Stomach (tissue), 9 donors: ENCODE data around the gene CAVIN1. TPM values are rescaled to one million over a fixed set of nuclear protein-coding genes. Genes with fewer than 3 reads are reported as not detected.

Experiments
- DNase-seq, 2 donors: peaks; one replicate each; pipeline versions ENCODE4 v3.0.0 to v3.0.0-alpha.2; 2013 to 2019
- H3K27ac ChIP-seq, 5 donors: fragments of 200-600 bp in 4 of 5; sonication (generic) in 4 of 5; one replicate each; pipeline ENCODE4 v1.5.1; 2013 to 2019; ENCODE audit warnings: mild to moderate bottlenecking in 1 of 5, moderate library complexity in 1 of 5
- H3K27me3 ChIP-seq, 3 donors: fragments of 200-600 bp; sonication (generic); one replicate each; pipeline ENCODE4 v1.5.1; 2017 to 2019; ENCODE audit warnings: mixed run types in 1 of 3
- H3K36me3 ChIP-seq, 4 donors: fragments of 200-600 bp; sonication (generic); 1 replicate in 3 of 4; 2 replicates in 1 of 4; pipeline ENCODE4 v1.5.1; 2016 to 2019
- H3K4me1 ChIP-seq, 4 donors: fragments of 200-600 bp; sonication (generic); one replicate each; pipeline ENCODE4 v1.5.1; 2016 to 2019
- H3K4me3 ChIP-seq, 4 donors: fragments of 200-600 bp; sonication (generic) in 3 of 4; one replicate each; pipeline ENCODE4 v1.5.1; 2016 to 2019; ENCODE audit warnings: mild to moderate bottlenecking in 1 of 4
- H3K9me3 ChIP-seq, 4 donors: fragments of 200-600 bp; sonication (generic); one replicate each; pipeline ENCODE4 v1.5.1; 2016 to 2019
- CTCF ChIP-seq, 7 experiments: fragments of 450-650 bp in 4 of 7; fragments of 200-600 bp in 3 of 7; sonication (generic) in 3 of 7; IDR thresholded peaks; one replicate each; pipeline ENCODE4 v1.5.1; 2016 to 2019; ENCODE audit warnings: antibody characterized with exemption in 7 of 7, control low read depth in 2 of 7, mild to moderate bottlenecking in 1 of 7
- EP300 ChIP-seq: sonication (generic); formaldehyde crosslinking; IDR thresholded peaks from one replicate; pipeline ENCODE4 v1.6.1; 2017; ENCODE audit warnings: antibody characterized with exemption
- POLR2A ChIP-seq, 4 donors: fragments of 450-650 bp; IDR thresholded peaks; one replicate each; pipeline ENCODE4 v1.6.1; 2016; ENCODE audit warnings: antibody characterized with exemption in 4 of 4, control low read depth in 2 of 4, mild to moderate bottlenecking in 1 of 4, moderate library complexity in 1 of 4
- POLR2AphosphoS5 ChIP-seq, 3 donors: sonication (generic); formaldehyde crosslinking; IDR thresholded peaks; one replicate each; pipeline ENCODE4 v1.6.1; 2016; ENCODE audit warnings: antibody characterized with exemption in 3 of 3
- WGBS, 5 donors: extraction: QIAGEN DNeasy Blood & Tissue Kit in 3 of 5; methylation state at CpG; one replicate each; pipeline versions ENCODE4 v1.1.5 to v1.1.7; 2013 to 2018; 5-methylcytosine and 5-hydroxymethylcytosine counted together
- intact Hi-C: fragments of 100-400 bp; cut with DNase I; formaldehyde crosslinking; loops from one replicate; pipeline ENCODE4 v1.15.1; 2023; ENCODE audit warnings: low total_unique reads
- polyA plus RNA-seq, 3 donors: library from polyadenylated mRNA; stranded (reverse); fragments of 200-250 nt; gene quantifications; one replicate each; pipeline ENCODE4 v1.2.3, GENCODE V29; 2013
- total RNA-seq, 5 donors: library from RNA; depleted of rRNA; stranded (reverse); fragments of >200 nt; gene quantifications; one replicate each; pipeline versions ENCODE4 v1.1.0 to v1.2.3, GENCODE V29; 2014 to 2016
- donor health status: healthy with polysubstance abuse.
- donor health status: Bipolar disorder and iron deficiency.
- donor health status: healthy.

The CAVIN1 gene
- total and polyA plus RNA-seq, 8 donors = 61.2 to 244 (median 102) TPM

DNA sequence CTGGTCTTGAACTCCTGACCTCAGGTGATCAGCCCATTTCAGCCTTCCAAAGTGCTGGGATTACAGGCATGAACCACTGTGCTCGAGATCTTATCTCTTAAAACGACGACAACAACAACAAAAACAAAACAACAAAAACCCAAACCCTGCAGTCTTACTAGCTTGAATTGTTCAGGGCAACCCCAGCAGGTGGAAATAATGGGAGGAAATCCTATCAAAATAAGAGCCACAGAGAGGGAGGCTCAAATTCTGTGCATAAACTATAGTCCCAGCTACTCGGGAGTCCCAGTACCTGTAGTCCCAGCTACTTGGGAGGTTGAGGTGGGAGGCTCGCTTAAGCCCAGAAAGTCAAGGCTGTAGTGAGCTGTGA is 19.1 kb upstream of the CAVIN1 start:
- no peaks in the 10 kb centered on the region for H3K9me3 ChIP-seq
- intact Hi-C loops = no loop called here
- no peak overlapping the region for H3K27ac ChIP-seq
- H3K27me3 ChIP-seq = no peaks in the 10 kb centered on the region
- no peaks in the 10 kb centered on the region for H3K36me3 ChIP-seq
- TF ChIP-seq POLR2AphosphoS5 (IDR thresholded peaks at IDR 0.05) = no peak
- no peak for TF ChIP-seq EP300
- TF ChIP-seq CTCF (IDR thresholded peaks at IDR 0.05) = no peak
- TF ChIP-seq POLR2A (IDR thresholded peaks at IDR 0.05) = no peak
- no peaks in the 10 kb centered on the region for H3K4me1 ChIP-seq
- 34 to 58% (median 41%) methylated on average over 5 of the region's 5 CpGs for WGBS, 5 donors
- H3K4me3 ChIP-seq = no peak overlapping the region
- DNase-seq = no peak

- DNase-seq = no peak
- H3K4me3 ChIP-seq = no peak overlapping the region
- no peaks in the 10 kb centered on the region for H3K27me3 ChIP-seq
- WGBS, 5 donors = 50 to 62% (median 59%) methylated on average over 7 of the region's 7 CpGs
- no peaks in the 10 kb centered on the region for H3K9me3 ChIP-seq
- intact Hi-C loops = no loop called here
- TF ChIP-seq CTCF (IDR thresholded peaks at IDR 0.05) (no peak), POLR2AphosphoS5 (IDR thresholded peaks at IDR 0.05) (no peak), EP300 (no peak), POLR2A (IDR thresholded peaks at IDR 0.05) (no peak)
- H3K27ac ChIP-seq = no peak overlapping the region
- no peaks in the 10 kb centered on the region for H3K36me3 ChIP-seq
- H3K4me1 ChIP-seq = peaks cover 0 to 4% (median 0%) of the 10 kb centered on the region in 4 donors
Observed at GRCh38 chr17:42441371-42442195, 18.5 kb upstream of the CAVIN1 start.

DNA sequence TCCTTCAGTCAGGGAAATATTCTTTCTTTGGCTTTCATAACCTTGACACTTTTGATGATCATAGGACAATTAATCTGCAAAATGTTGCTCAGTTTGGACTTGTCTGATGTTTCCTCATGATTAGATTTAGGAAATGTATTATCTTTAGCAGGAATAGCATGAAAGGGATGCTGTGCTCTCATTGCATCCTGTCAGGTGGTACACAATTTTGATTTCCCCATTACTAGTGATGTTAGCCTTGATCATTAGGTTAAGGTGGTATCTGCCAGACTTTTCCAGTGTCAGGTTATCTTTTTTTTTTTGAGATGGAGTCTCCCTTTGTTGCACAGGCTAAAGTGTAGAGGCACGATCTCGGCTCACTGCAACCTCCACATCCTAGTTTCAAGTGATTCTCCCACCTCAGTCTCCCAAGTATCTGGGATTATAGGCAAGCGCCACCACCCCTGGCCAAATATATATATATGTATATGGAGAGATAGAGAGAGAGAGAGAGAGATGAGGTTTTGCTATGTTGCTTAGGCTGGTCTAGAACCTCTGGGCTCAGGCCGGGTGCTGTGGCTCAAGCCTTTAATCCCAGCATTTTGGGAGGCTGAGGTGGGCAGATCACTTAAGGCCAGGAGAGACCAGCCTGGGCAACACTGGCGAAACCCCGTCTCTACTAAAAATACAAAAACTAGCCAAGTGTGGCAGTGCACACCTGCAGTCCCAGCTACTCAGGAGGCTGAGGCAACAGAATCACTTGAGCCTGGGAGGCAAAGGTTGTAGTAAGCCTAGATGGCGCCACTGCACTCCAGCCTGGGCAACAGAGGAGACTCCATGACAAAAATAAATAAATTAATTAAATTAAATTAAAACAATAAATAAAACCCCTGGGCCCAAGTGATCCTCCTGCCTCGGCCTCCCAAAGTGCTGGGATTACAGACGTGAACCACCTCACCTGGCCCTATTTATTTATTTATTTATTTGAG is 15.8 kb upstream of the CAVIN1 start:
- Histone ChIP-seq H3K4me1 (peaks cover 0 to 5% (median 2%) of the 10 kb centered on the region in 4 donors), H3K9me3 (no peaks in the 10 kb centered on the region), H3K36me3 (no peaks in the 10 kb centered on the region), H3K27me3 (no peaks in the 10 kb centered on the region), H3K4me3 (no peak overlapping the region), H3K27ac (no peak overlapping the region)
- TF ChIP-seq POLR2AphosphoS5 (IDR thresholded peaks at IDR 0.05) (no peak), EP300 (no peak), CTCF (IDR thresholded peaks at IDR 0.05) (peak in 1 of 7 experiments; percentile 33)
- intact Hi-C loops = no loop called here
- 82 to 87% (median 85%) methylated on average over 9 of the region's 9 CpGs for WGBS, 5 donors
- DNase-seq = peak in 1 of 2 donors; percentile 46

- DNase-seq = peak in 1 of 2 donors; percentile 77
- H3K4me1 ChIP-seq = peaks cover 0 to 8% (median 2%) of the 10 kb centered on the region in 4 donors
- no peak overlapping the region for H3K4me3 ChIP-seq
- no peaks in the 10 kb centered on the region for H3K9me3 ChIP-seq
- peak in 2 of 3 donors; percentile 67 to 72 for TF ChIP-seq POLR2AphosphoS5 (IDR thresholded peaks at IDR 0.05)
- TF ChIP-seq POLR2A (IDR thresholded peaks at IDR 0.05) = no peak
- H3K27me3 ChIP-seq = no peaks in the 10 kb centered on the region
- intact Hi-C loops = no loop called here
- H3K36me3 ChIP-seq = no peaks in the 10 kb centered on the region
- H3K27ac ChIP-seq = peak overlapping the region; percentile 13 to 84 (median 69)
- 54 to 69% (median 58%) methylated on average over 6 of the region's 6 CpGs for WGBS, 5 donors
Observed at GRCh38 chr17:42436391-42436790, 13.3 kb upstream of the CAVIN1 start.
